HEK293 (cell line): ENCODE measurements around the gene ATG4B.

Source experiments
- ATF2 ChIP-seq: fragments of 450-650 bp; formaldehyde crosslinking; IDR thresholded peaks from 2 replicates; pipeline ENCODE4 v1.5.1; 2016; ENCODE audit warnings: missing biosample characterization, missing genetic modification characterization, low read depth
- CTCF ChIP-seq: fragments of 450-650 bp; formaldehyde crosslinking; IDR thresholded peaks from 2 replicates; pipeline ENCODE4 v1.5.1; 2016; ENCODE audit warnings: missing biosample characterization, missing genetic modification characterization
- GLI4 ChIP-seq: fragments of 450-650 bp; formaldehyde crosslinking; IDR thresholded peaks from 2 replicates; pipeline ENCODE4 v1.5.1; 2016; ENCODE audit warnings: missing biosample characterization, missing genetic modification characterization
- MZF1 ChIP-seq: fragments of 450-650 bp; formaldehyde crosslinking; IDR thresholded peaks from 2 replicates; pipeline ENCODE4 v1.5.1; 2017; ENCODE audit warnings: missing biosample characterization, missing genetic modification characterization, borderline replicate concordance
- TRIM28 ChIP-seq: IDR thresholded peaks from 2 replicates; pipeline ENCODE4 v1.6.1; 2011; ENCODE audit warnings: low read length, control low read depth, borderline replicate concordance
- ZBTB10 ChIP-seq: fragments of 450-650 bp; formaldehyde crosslinking; IDR thresholded peaks from 2 replicates; pipeline ENCODE4 v1.5.1; 2016; ENCODE audit warnings: missing biosample characterization, missing genetic modification characterization
- ZNF184 ChIP-seq: fragments of 450-650 bp; IDR thresholded peaks from 2 replicates; pipeline ENCODE4 v1.5.1; 2018; ENCODE audit warnings: missing biosample characterization, mild to moderate bottlenecking, missing genetic modification characterization
- ZNF274 ChIP-seq, 2 experiments: fragments of 200-500 bp in 1 of 2; fragments of 450-650 bp in 1 of 2; sonication (Bioruptor generic) in 1 of 2; formaldehyde crosslinking in 1 of 2; IDR thresholded peaks; 2 replicates each; pipeline versions ENCODE4 v1.5.1 to v1.6.1; 2014 to 2016; ENCODE audit warnings: borderline replicate concordance in 1 of 2, inconsistent platforms in 1 of 2, low read length in 1 of 2, missing biosample characterization in 1 of 2, missing genetic modification characterization in 1 of 2
- ZNF549 ChIP-seq: fragments of 450-650 bp; IDR thresholded peaks from 2 replicates; pipeline ENCODE4 v1.5.1; 2018; ENCODE audit warnings: missing biosample characterization, missing genetic modification characterization, mild to moderate bottlenecking, inconsistent platforms, moderate library complexity
- ZNF558 ChIP-seq: fragments of 450-650 bp; formaldehyde crosslinking; IDR thresholded peaks from 2 replicates; pipeline ENCODE4 v1.5.1; 2016; ENCODE audit warnings: missing biosample characterization, missing genetic modification characterization
- ZNF777 ChIP-seq: fragments of 450-650 bp; formaldehyde crosslinking; IDR thresholded peaks from 2 replicates; pipeline ENCODE4 v1.5.1; 2017; ENCODE audit warnings: missing biosample characterization, missing genetic modification characterization, borderline replicate concordance

- TF ChIP-seq ZBTB10 (tag by site-specific recombination) (no peak), ZNF549 (tag by site-specific recombination) (no peak), GLI4 (tag by site-specific recombination) (no peak), ZNF274 (IDR thresholded peaks at IDR 0.05; ENCODE audit: low read length) (no peak), ZNF274 (tag by site-specific recombination; IDR thresholded peaks at IDR 0.05; ENCODE audit: borderline replicate concordance) (no peak), ZNF184 (no peak), CTCF (tag by site-specific recombination) (no peak), MZF1 (tag by site-specific recombination) (no peak), TRIM28 (no peak), ZNF777 (tag by site-specific recombination) (no peak), ATF2 (tag by site-specific recombination) (no peak), ZNF558 (no peak)
Observed at GRCh38 chr2:241612156-241613016, 25.1 kb upstream of the ATG4B start.
